Stimulated activated CD8-positive, alpha-beta memory T cell treated with anti-CD3 and anti-CD28 coated beads, Interleukin-7, amount 100 ng/mL, for 24 hours (primary cell): ENCODE measurements around the gene TMEM256.

Source experiments
- DNase-seq: peaks from one replicate; pipeline ENCODE4 v3.0.0-alpha.2; 2020; ENCODE audit warnings: low read depth

Gene TMEM256

GRCh38 chr17:7403977-7404736, at the start of gene TMEM256:
Gene TMEM256 (minus strand): TSS chr17:7404097. CDS start chr17:7404084, 13 bp downstream.
- peak; percentile 92 for DNase-seq

GRCh38 chr17:7448461-7448860, 44.6 kb upstream of the TMEM256 start:
- DNase-seq: no peak

- no peak for DNase-seq
Measured at GRCh38 chr17:7445619-7445968, 41.7 kb upstream of the TMEM256 start.

GRCh38 chr17:7444682-7445618, 41.1 kb upstream of the TMEM256 start, which contains the start of gene CHRNB1:
Gene CHRNB1 (plus strand): TSS chr17:7445061. CDS start chr17:7445128, 67 bp downstream.
- DNase-seq: no peak

GRCh38 chr17:7443499-7444485, 39.9 kb upstream of the TMEM256 start:
- no peak for DNase-seq

GRCh38 chr17:7442142-7442541, 38.2 kb upstream of the TMEM256 start:
- no peak for DNase-seq

- DNase-seq: no peak
Measured at GRCh38 chr17:7441266-7441665, 37.4 kb upstream of the TMEM256 start.

- DNase-seq: no peak
Measured at GRCh38 chr17:7440834-7441195, 36.9 kb upstream of the TMEM256 start.

GRCh38 chr17:7440113-7440833, 36.4 kb upstream of the TMEM256 start:
- DNase-seq: no peak

GRCh38 chr17:7439462-7440112, 35.7 kb upstream of the TMEM256 start, which contains the start of gene FGF11:
Gene FGF11 (plus strand): TSS chr17:7439512. CDS start chr17:7439621, 109 bp downstream.
- DNase-seq: no peak

- DNase-seq: no peak
Measured at GRCh38 chr17:7438656-7439460, 35.0 kb upstream of the TMEM256 start.

- DNase-seq: no peak
Measured at GRCh38 chr17:7437950-7438614, 34.2 kb upstream of the TMEM256 start.

GRCh38 chr17:7437369-7437863, 33.5 kb upstream of the TMEM256 start:
- DNase-seq: no peak

- peak; percentile 31 for DNase-seq
Measured at GRCh38 chr17:7436556-7437368, 32.9 kb upstream of the TMEM256 start.

GRCh38 chr17:7435676-7436555, 32.0 kb upstream of the TMEM256 start:
- no peak for DNase-seq

- no peak for DNase-seq
Measured at GRCh38 chr17:7432296-7432695, 28.4 kb upstream of the TMEM256 start.

GRCh38 chr17:7431231-7431630, 27.3 kb upstream of the TMEM256 start:
- no peak for DNase-seq
